ENCODE measurements around the gene UBC. TPM values are rescaled to one million over a fixed set of nuclear protein-coding genes. Genes with fewer than 3 reads are reported as not detected.
A peak's percentile ranks its signal among the peaks of the same experiment; 100 is the strongest.

The UBC gene
- total and polyA plus RNA-seq, 9 of the 15 experiments (the other 6 are each of a cell fraction or from before 2014, with no cell fraction given) = 533 to 1,153 (median 813) TPM

GRCh38 chr12:124883263-124884130 is 31.0 kb downstream of the UBC start (continued):
- TF ChIP-seq ZNF398 (CRISPR knock-in tag; IDR thresholded peaks at IDR 0.05) (no peak), OTX1 (CRISPR knock-in tag; IDR thresholded peaks at IDR 0.05) (no peak), SMARCE1 (IDR thresholded peaks at IDR 0.05) (peak; percentile 80), EP300 (IDR thresholded peaks at IDR 0.05; ENCODE audit: low read length) (no peak; the same call in 1 of the 2 replicates), TRIM24 (IDR thresholded peaks at IDR 0.05) (no peak; a peak in 1 of 4 replicates), FOS (IDR thresholded peaks at IDR 0.05; ENCODE audit: extremely low read depth, insufficient read length) (peak; percentile 14), ZNF277 (CRISPR knock-in tag; IDR thresholded peaks at IDR 0.05; ENCODE audit: borderline replicate concordance) (no peak), ZBTB5 (IDR thresholded peaks at IDR 0.05) (peak; percentile 67; the same call in 1 of the 2 replicates), ETV6 (IDR thresholded peaks at IDR 0.05; ENCODE audit: borderline replicate concordance in 1 of 2, low read depth in 2 of 2, low read length in 1 of 2) (no peak), ETV6 (CRISPR knock-in tag; IDR thresholded peaks at IDR 0.05; ENCODE audit: borderline replicate concordance) (no peak), DIDO1 (tag; IDR thresholded peaks at IDR 0.05; ENCODE audit: low read depth) (no peak), DNMT1 (IDR thresholded peaks at IDR 0.05) (no peak), RAD21 (CRISPR knock-in tag; conservative IDR thresholded peaks at IDR 0.05 in 1 of 2, IDR thresholded peaks at IDR 0.05 in 1 of 2) (no peak), JUND (IDR thresholded peaks at IDR 0.05; ENCODE audit: borderline replicate concordance, low read depth, low read length) (peak; percentile 77; the same call in 1 of the 2 replicates), JUND (tag; IDR thresholded peaks at IDR 0.05; ENCODE audit: borderline replicate concordance, low read depth, low read length) (peak; percentile 71; the same call in 1 of the 3 replicates), MBD2 (IDR thresholded peaks at IDR 0.05; ENCODE audit: borderline replicate concordance, low read depth) (no peak), SNRNP70 (optimal IDR thresholded peaks at IDR 0.05; ENCODE audit: low read depth, low read length) (no peak), SMAD3 (CRISPR knock-in tag; conservative IDR thresholded peaks at IDR 0.05) (no peak), NR1H2 (CRISPR knock-in tag; IDR thresholded peaks at IDR 0.05) (no peak), MECOM (CRISPR knock-in tag; IDR thresholded peaks at IDR 0.05) (no peak), SMAD1 (IDR thresholded peaks at IDR 0.05; ENCODE audit: low read depth, low read length, partially characterized antibody) (no peak), DACH1 (IDR thresholded peaks at IDR 0.05; ENCODE audit: partially characterized antibody) (no peak), CHD2 (IDR thresholded peaks at IDR 0.05; ENCODE audit: low read depth, low read length) (no peak)

Measured in K562 (cell line).